ENCODE data around the gene MYO5A. TPM values are rescaled to one million over a fixed set of nuclear protein-coding genes. Genes with fewer than 3 reads are reported as not detected.

Gene MYO5A
- total and polyA plus RNA-seq, 10 of the 15 experiments (the other 5 are each of a cell fraction or from before 2014, with no cell fraction given): 4.2 to 42.9 (median 31.1) TPM

GRCh38 chr15:52503788-52504496 is 24.7 kb downstream of the MYO5A start (continued):
- TF ChIP-seq RELB (IDR thresholded peaks at IDR 0.05; ENCODE audit: low read depth): peak; percentile 32; the same call in 1 of the 2 replicates
- no peak for TF ChIP-seq NR2F1 (conservative IDR thresholded peaks at IDR 0.05)
- TF ChIP-seq MEF2A (IDR thresholded peaks at IDR 0.05; ENCODE audit: insufficient read depth, low read depth, low read length): 0 out of 2 replicates have a peak, but pooled peaks have one; percentile 25
- TF ChIP-seq DPF2 (IDR thresholded peaks at IDR 0.05): peak; percentile 23; the same call in 1 of the 2 replicates
- TF ChIP-seq TCF7 (IDR thresholded peaks at IDR 0.05; ENCODE audit: borderline replicate concordance): peak; percentile 45; the same call in 1 of the 2 replicates
- TF ChIP-seq E2F4 (IDR thresholded peaks at IDR 0.05; ENCODE audit: low read depth, low read length): no peak
- TF ChIP-seq ZSCAN29 (IDR thresholded peaks at IDR 0.05): no peak
- TF ChIP-seq ESRRA (IDR thresholded peaks at IDR 0.05; ENCODE audit: low read length): no peak
- peak; percentile 92 for TF ChIP-seq SPI1 (IDR thresholded peaks at IDR 0.05; ENCODE audit: borderline replicate concordance, insufficient read depth, low read depth, low read length)
- TF ChIP-seq CREM (IDR thresholded peaks at IDR 0.05; ENCODE audit: low read depth): 0 out of 2 replicates have a peak, but pooled peaks have one; percentile 32
- TF ChIP-seq GATAD2B (conservative IDR thresholded peaks at IDR 0.05; ENCODE audit: low read depth): no peak
